K562 treated with DMSO at 1 percent for 4 hours (cell line): Measurements from ENCODE around the gene OR5M10. TPM values are rescaled to one million over a fixed set of nuclear protein-coding genes. Genes with fewer than 3 reads are reported as not detected.

ENCODE experiments used
- total RNA-seq: library from RNA; unstranded; fragments of 300-600 nt; gene quantifications from 2 replicates; pipeline ENCODE4 v1.2.3, GENCODE V29; 2022; ENCODE audit not compliant: insufficient read depth

OR5M10 gene
- not detected in 2 replicates for total RNA-seq

GRCh38 chr11:56577621-56578020, at the start of gene OR5M10:
OR5M10 (minus strand) TSS chr11:56577721; CDS start chr11:56577721, 0 bp downstream.

GRCh38 chr11:56543157-56543556, 34.4 kb downstream of the OR5M10 start, which contains the start of gene OR5M11:
OR5M11 (minus strand) TSS chr11:56543257; CDS start chr11:56543257, 0 bp downstream.

Other genes with a start within 250 kb of the OR5M10 start
- not detected in 2 replicates for gene OR8K1, start 231.7 kb downstream of the OR5M10 start, total RNA-seq
- not detected in 2 replicates for gene OR8J1, start 223.4 kb downstream of the OR5M10 start, total RNA-seq
- not detected in 2 replicates for gene OR8U1, start 202.1 kb downstream of the OR5M10 start, total RNA-seq
- not detected in 2 replicates for gene OR5AL1, start 165.0 kb downstream of the OR5M10 start, total RNA-seq
- not detected in 2 replicates for gene OR5M3, start 104.4 kb downstream of the OR5M10 start, total RNA-seq
- gene OR5M8, start 86.4 kb downstream of the OR5M10 start, total RNA-seq: not detected in 2 replicates
- not detected in 2 replicates for gene OR5M11, start 34.5 kb downstream of the OR5M10 start, total RNA-seq
- not detected in 2 replicates for gene OR5M1, start 37.2 kb upstream of the OR5M10 start, total RNA-seq
- not detected in 2 replicates for gene OR5AP2, start 64.7 kb upstream of the OR5M10 start, total RNA-seq
- not detected in 2 replicates for gene OR5AR1, start 86.0 kb upstream of the OR5M10 start, total RNA-seq
- not detected in 2 replicates for gene OR9G1, start 121.4 kb upstream of the OR5M10 start, total RNA-seq
- gene OR9G4, start 171.0 kb upstream of the OR5M10 start, total RNA-seq: not detected in 2 replicates